ENCODE measurements around the gene XIRP2. TPM values are rescaled to one million over a fixed set of nuclear protein-coding genes. Genes with fewer than 3 reads are reported as not detected.
"Not testable (repeated sequence)": the region's sequence is repeated elsewhere in the genome, so short reads cannot be mapped to it uniquely, and the experiment has no call there.

XIRP2 gene
- total RNA-seq, 2 experiments from 2014 or later, result not detected

DNA sequence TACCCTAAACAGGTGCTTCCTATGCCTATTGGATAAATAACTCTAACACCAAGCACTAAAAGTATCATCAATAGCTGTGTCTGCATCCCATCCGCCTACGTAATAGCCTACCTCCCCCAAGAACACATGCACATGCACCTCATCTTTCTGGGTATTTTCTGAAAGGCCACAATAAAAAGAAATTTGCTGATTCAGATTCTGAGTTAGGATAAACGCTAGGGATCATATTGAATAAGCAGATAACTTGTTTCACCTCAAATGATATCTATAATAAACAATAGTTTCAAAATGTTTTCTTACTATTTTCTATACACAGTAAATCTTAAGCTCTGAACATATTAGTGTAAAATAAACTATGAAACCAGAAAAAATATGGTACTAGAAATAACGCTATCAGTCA, 112.9 kb downstream of the XIRP2 start:
- Mint-ChIP-seq H3K4me1 (no peaks in the 10 kb centered on the region), H3K9me3 (ENCODE audit: low read depth) (no peaks in the 10 kb centered on the region), H3K36me3 (ENCODE audit: low read depth) (no peaks in the 10 kb centered on the region), H3K27me3 (no peaks in the 10 kb centered on the region), H3K27ac (no peak overlapping the region), H3K4me3 (no peak overlapping the region)
- ChIA-PET POLR2A (no interaction called here), CTCF (no interaction called here)
- ATAC-seq (no peak), DNase-seq (no peak)
- intact Hi-C loops (cut with DNase I, micrococcal nuclease), result no loop called here

DNA sequence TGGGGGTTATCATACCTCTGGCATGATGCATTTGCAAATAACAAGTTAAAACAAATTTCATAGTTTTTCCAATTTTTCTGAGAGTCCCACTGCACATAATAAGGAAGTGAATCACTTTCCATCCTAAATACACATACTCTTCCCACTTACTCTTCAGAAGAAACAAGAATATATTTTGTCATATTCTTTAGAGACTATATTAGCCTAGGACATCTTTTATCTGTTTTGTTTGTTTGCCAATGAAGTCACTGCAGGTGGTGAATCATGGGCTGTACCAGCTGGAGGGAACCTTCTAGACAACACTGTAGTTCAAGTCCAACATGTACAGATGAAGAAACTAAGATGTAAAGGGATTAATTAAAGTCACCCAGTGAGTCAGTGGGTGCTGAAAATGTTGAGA, 116.8 kb downstream of the XIRP2 start:
- no peak overlapping the region for H3K4me3 Mint-ChIP-seq

DNA sequence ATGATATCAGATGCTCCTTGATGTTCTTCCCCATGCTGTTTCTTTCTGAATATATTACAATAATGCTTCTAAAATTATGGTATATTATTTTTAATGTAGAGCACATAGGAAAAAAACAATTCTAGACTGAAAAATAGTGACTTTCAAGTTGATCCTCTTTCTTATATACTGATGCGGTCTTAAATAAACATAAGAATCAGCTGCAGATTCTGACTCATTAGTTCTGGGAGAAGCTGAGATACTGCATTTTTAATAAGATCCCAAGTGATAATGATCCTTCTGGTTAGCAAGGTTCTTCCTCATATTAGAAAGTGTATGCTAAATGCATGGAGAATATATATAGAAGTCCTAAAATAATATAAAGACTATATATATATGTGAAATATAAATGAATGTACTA, 124.9 kb downstream of the XIRP2 start:
- Mint-ChIP-seq H3K9me3 (ENCODE audit: low read depth) (no peaks in the 10 kb centered on the region), H3K4me3 (no peak overlapping the region), H3K27ac (no peak overlapping the region), H3K4me1 (no peaks in the 10 kb centered on the region), H3K27me3 (no peaks in the 10 kb centered on the region), H3K36me3 (ENCODE audit: low read depth) (no peaks in the 10 kb centered on the region)
- POLR2A ChIA-PET, result no interaction called here
- intact Hi-C loops (cut with DNase I, micrococcal nuclease), result no loop called here
- CTCF ChIA-PET, result interaction anchor here (0.5 kb wide), 1 partner anchor 96 kb away, joined by 3 read pairs; no protein-coding TSS in a partner anchor
- DNase-seq (no peak), ATAC-seq (no peak)

More for the DNA sequence above, 116.8 kb downstream of the XIRP2 start:
- Mint-ChIP-seq H3K4me1 (no peaks in the 10 kb centered on the region), H3K27ac (no peak overlapping the region), H3K9me3 (ENCODE audit: low read depth) (no peaks in the 10 kb centered on the region), H3K36me3 (ENCODE audit: low read depth) (no peaks in the 10 kb centered on the region), H3K27me3 (no peaks in the 10 kb centered on the region)
- ChIA-PET POLR2A (no interaction called here), CTCF (no interaction called here)
- intact Hi-C loops (cut with DNase I, micrococcal nuclease), result no loop called here
- DNase-seq (no peak), ATAC-seq (no peak)

DNA sequence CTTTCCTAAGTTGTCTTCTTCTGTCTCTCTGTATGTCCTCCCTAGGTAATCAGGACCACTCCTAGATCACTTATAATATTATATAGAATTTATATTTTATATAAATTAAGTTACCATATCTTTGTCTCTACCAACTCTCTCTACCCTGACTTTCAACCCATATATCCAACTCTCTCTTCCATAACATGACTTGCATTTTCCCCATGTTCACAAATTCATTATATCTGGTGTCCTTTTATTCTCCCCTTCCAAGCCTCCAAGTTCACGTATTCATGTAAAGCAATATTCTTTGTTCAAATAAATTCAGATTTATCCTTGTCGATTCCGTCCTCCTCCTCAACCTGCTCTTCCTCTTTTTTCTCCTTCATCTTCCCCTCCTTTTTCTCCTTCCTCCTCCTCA, 127.5 kb downstream of the XIRP2 start:
- intact Hi-C loops (cut with DNase I, micrococcal nuclease), result no loop called here
- no peak overlapping the region for H3K27ac Mint-ChIP-seq
- CTCF ChIA-PET, result no interaction called here
- H3K9me3 Mint-ChIP-seq (ENCODE audit: low read depth), result no peaks in the 10 kb centered on the region
- no peak overlapping the region for H3K4me3 Mint-ChIP-seq
- no peaks in the 10 kb centered on the region for H3K4me1 Mint-ChIP-seq
- H3K27me3 Mint-ChIP-seq, result no peaks in the 10 kb centered on the region
- no peak for ATAC-seq
- POLR2A ChIA-PET, result no interaction called here
- H3K36me3 Mint-ChIP-seq (ENCODE audit: low read depth), result no peaks in the 10 kb centered on the region
- no peak for DNase-seq

DNA sequence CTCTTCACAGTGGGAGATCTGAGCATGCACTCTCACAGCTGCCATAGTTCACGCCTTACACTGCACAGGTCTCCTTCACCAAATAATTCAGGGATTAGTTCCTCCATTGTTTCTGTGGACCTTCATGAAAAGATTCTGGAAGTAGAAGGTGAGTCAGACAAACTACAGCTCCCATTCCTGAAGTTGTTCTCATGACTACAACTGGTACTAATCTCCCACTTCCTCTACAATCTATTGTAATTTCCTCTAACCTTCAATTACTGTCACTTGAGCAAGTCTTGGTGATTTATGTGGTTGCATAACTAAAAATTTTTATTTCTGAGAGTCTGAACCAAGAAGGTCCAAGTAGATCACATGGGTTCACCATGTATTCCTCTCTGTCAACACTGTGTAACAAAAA, 128.7 kb downstream of the XIRP2 start:
- Mint-ChIP-seq H3K27ac (no peak overlapping the region), H3K27me3 (no peaks in the 10 kb centered on the region), H3K4me3 (no peak overlapping the region), H3K36me3 (ENCODE audit: low read depth) (no peaks in the 10 kb centered on the region), H3K9me3 (ENCODE audit: low read depth) (no peaks in the 10 kb centered on the region), H3K4me1 (no peaks in the 10 kb centered on the region)
- ATAC-seq (no peak), DNase-seq (no peak)
- intact Hi-C loops (cut with DNase I, micrococcal nuclease), result no loop called here
- CTCF ChIA-PET, result no interaction called here
- POLR2A ChIA-PET, result interaction anchor here (0.7 kb wide), 1 partner anchor 53 kb away, joined by 3 read pairs; no protein-coding TSS in a partner anchor

DNA sequence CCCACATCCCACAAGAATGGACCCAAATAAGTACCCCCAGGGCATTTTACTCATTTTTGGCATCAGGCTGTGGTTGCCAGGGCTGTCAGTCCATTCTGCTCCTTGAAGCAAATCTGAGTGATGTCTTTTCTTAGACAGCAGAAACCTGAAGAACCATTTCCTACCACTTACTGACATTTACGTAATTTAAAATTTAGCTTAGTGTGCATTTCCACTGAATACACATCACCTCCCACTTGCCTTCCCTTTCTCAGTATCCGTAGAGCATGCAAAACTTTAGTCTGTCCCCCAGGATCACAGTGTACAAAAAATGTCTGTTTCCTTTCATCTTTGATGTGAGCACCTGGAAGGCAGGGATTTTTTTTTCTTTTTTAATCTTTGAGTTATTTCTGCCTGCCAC, 130.3 kb downstream of the XIRP2 start:
- ATAC-seq (no peak), DNase-seq (no peak)
- H3K9me3 Mint-ChIP-seq (ENCODE audit: low read depth), result no peaks in the 10 kb centered on the region
- no peak overlapping the region for H3K27ac Mint-ChIP-seq
- no peaks in the 10 kb centered on the region for H3K36me3 Mint-ChIP-seq (ENCODE audit: low read depth)
- no peaks in the 10 kb centered on the region for H3K27me3 Mint-ChIP-seq
- no peaks in the 10 kb centered on the region for H3K4me1 Mint-ChIP-seq
- intact Hi-C loops (cut with DNase I, micrococcal nuclease), result no loop called here
- ChIA-PET POLR2A (no interaction called here), CTCF (no interaction called here)
- H3K4me3 Mint-ChIP-seq, result no peak overlapping the region

DNA sequence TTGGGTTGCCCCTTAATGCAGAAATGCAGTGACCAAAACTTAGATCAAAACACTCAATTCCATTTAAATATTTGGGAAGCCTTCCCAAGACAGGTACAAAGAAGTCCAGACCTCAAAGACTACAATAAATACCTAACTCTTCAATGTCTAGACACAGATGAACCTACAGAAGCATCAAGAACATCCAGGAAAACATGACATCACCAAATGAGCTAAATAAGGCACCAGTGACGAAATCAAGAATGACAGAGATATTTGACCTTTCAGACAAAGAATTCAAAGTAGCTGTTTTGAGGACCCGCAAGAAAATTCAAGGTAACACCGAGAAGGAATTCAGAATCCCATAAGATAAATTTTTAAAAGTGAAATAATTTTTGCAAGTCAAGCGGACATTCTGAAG, 140.2 kb downstream of the XIRP2 start:
- no peak overlapping the region for H3K4me3 Mint-ChIP-seq
- POLR2A ChIA-PET, result no interaction called here
- intact Hi-C loops (cut with DNase I, micrococcal nuclease), result loop anchor here in 1 of 2 experiments (10.0 kb wide), 1 partner anchor 636 kb away; no protein-coding TSS in a partner anchor

DNA sequence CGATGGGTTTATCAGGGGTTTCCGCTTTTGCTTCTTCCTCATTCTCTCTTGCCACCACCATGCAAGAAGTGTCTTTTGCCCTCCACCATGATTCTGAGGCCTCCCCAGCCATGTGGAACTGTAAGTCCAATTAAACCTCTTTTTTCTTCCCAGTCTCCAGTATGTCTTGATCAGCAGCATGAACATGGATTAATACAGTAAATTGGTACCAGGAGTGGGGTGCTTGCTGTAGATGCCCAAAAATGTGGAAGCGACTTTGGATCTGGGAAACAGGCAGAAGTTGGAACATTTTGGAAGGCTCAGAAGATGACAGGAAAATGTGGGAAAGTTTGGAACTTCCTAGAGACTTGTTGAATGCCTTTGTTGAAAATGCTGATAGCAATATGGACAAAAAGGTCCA, 146.7 kb downstream of the XIRP2 start:
- peaks cover 25% of the 10 kb centered on the region for H3K9me3 Mint-ChIP-seq (ENCODE audit: low read depth)
- H3K27ac Mint-ChIP-seq; ATAC-seq; intact Hi-C loops (cut with DNase I, micrococcal nuclease); POLR2A ChIA-PET; DNase-seq; H3K4me1 Mint-ChIP-seq; H3K36me3 Mint-ChIP-seq (ENCODE audit: low read depth); CTCF ChIA-PET; H3K27me3 Mint-ChIP-seq; H3K4me3 Mint-ChIP-seq: not testable (repeated sequence)

More for the DNA sequence above, 140.2 kb downstream of the XIRP2 start:
- DNase-seq (no peak), ATAC-seq (no peak)
- H3K36me3 Mint-ChIP-seq (ENCODE audit: low read depth), result no peaks in the 10 kb centered on the region
- CTCF ChIA-PET, result no interaction called here
- H3K9me3 Mint-ChIP-seq (ENCODE audit: low read depth), result peaks cover 10% of the 10 kb centered on the region
- no peak overlapping the region for H3K27ac Mint-ChIP-seq
- H3K4me1 Mint-ChIP-seq, result no peaks in the 10 kb centered on the region
- H3K27me3 Mint-ChIP-seq, result no peaks in the 10 kb centered on the region

DNA sequence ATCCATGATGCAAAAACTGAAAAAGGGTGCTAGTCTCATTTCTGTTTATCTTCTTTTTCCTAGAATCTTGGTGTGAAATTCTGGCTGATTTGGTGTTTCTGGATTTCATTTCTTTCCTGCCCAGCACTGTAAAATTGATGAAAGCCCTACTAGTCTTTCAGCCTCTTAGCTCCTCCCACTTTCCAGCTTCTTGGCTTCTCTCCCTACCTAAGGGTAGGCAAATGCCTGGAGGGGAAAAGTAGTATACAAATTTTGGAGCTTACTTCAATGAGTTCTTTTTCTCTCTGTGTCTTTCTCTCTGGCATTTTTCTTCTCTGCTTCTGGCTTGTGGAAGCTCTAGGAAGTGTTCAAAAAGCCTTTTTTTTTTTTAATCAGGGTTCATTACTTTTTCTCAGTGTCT, 160.5 kb downstream of the XIRP2 start:
- Mint-ChIP-seq H3K27me3 (no peaks in the 10 kb centered on the region), H3K4me1 (no peaks in the 10 kb centered on the region), H3K36me3 (ENCODE audit: low read depth) (no peaks in the 10 kb centered on the region), H3K9me3 (ENCODE audit: low read depth) (no peaks in the 10 kb centered on the region), H3K27ac (no peak overlapping the region), H3K4me3 (no peak overlapping the region)
- POLR2A ChIA-PET, result no interaction called here
- ATAC-seq (no peak), DNase-seq (no peak)
- CTCF ChIA-PET, result no interaction called here
- intact Hi-C loops (cut with DNase I, micrococcal nuclease), result no loop called here

DNA sequence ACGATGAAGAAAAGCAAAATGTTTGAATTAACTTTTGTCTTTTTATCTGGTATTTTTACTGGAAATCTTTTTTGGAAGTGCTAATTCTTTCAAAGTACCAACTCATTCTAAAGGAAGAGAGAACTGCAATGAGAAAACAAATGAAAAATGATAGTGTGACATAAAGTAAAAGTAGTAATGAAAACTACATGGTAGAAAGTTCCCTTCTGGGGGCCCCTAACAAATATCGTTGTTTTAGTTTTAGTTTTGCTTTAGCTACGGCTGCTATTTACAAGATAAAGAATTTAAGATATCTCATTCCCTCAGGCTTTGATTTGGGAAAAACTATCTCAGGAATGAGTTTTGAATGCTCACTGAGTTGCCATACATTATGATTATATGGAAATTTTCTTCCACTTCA, 161.4 kb downstream of the XIRP2 start:
- intact Hi-C loops (cut with DNase I, micrococcal nuclease), result no loop called here
- H3K4me3 Mint-ChIP-seq, result no peak overlapping the region
- CTCF ChIA-PET, result interaction anchor here (1.3 kb wide), 1 partner anchor 10 kb away, joined by 3 read pairs; no protein-coding TSS in a partner anchor
- H3K36me3 Mint-ChIP-seq (ENCODE audit: low read depth), result no peaks in the 10 kb centered on the region
- H3K27ac Mint-ChIP-seq, result no peak overlapping the region
- no peaks in the 10 kb centered on the region for H3K9me3 Mint-ChIP-seq (ENCODE audit: low read depth)
- ATAC-seq (no peak), DNase-seq (no peak)
- H3K4me1 Mint-ChIP-seq, result no peaks in the 10 kb centered on the region
- POLR2A ChIA-PET, result no interaction called here
- no peaks in the 10 kb centered on the region for H3K27me3 Mint-ChIP-seq

DNA sequence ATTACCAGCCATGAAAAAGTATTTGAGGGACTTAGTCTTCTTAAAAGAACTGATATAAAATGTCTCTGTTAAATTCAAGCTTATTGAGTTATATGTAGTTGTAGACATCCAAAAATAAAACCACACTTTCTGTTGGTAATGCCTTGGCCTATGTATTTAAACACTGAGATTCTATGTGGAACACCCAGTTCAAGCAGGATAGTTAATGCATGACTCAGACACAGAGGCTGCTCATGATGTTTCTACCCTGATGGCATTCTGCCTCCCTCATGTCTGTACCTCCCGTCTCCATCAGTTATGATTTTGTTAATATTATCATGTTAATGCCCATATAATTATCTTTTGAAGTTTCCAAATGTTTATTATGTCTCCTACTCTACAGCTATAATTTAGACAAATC, 164.5 kb downstream of the XIRP2 start:
- no peaks in the 10 kb centered on the region for H3K36me3 Mint-ChIP-seq (ENCODE audit: low read depth)
- no peak overlapping the region for H3K27ac Mint-ChIP-seq
- intact Hi-C loops (cut with DNase I, micrococcal nuclease), result no loop called here
- H3K4me3 Mint-ChIP-seq, result no peak overlapping the region
- DNase-seq (no peak), ATAC-seq (no peak)
- H3K4me1 Mint-ChIP-seq, result no peaks in the 10 kb centered on the region
- ChIA-PET POLR2A (no interaction called here), CTCF (no interaction called here)
- H3K9me3 Mint-ChIP-seq (ENCODE audit: low read depth), result no peaks in the 10 kb centered on the region
- no peaks in the 10 kb centered on the region for H3K27me3 Mint-ChIP-seq

DNA sequence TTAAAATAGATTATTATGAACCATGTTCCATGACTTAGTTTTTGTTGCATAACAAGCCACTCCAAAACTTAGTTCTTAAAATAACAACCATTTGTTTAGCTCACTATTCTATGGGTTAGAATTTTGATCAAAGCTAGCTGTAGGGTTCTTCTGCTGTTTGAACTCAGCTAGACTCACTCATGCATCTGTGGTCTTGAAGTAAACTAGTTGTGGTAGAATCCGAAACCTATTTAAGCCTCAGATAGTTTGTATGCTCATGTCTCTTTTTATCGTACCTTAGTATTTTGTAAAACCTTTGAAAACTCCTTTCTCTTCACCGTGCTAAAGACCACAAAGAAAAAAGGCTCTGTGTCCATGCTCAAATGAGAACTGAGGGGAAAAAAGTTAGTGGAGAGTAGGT, 166.6 kb downstream of the XIRP2 start:
- CTCF ChIA-PET, result no interaction called here
- H3K27me3 Mint-ChIP-seq, result no peaks in the 10 kb centered on the region
- POLR2A ChIA-PET, result no interaction called here
- no peaks in the 10 kb centered on the region for H3K9me3 Mint-ChIP-seq (ENCODE audit: low read depth)
- H3K36me3 Mint-ChIP-seq (ENCODE audit: low read depth), result no peaks in the 10 kb centered on the region
- H3K4me1 Mint-ChIP-seq, result no peaks in the 10 kb centered on the region
- DNase-seq, result no peak
- intact Hi-C loops (cut with DNase I, micrococcal nuclease), result no loop called here
- no peak overlapping the region for H3K4me3 Mint-ChIP-seq
- no peak for ATAC-seq
- no peak overlapping the region for H3K27ac Mint-ChIP-seq

DNA sequence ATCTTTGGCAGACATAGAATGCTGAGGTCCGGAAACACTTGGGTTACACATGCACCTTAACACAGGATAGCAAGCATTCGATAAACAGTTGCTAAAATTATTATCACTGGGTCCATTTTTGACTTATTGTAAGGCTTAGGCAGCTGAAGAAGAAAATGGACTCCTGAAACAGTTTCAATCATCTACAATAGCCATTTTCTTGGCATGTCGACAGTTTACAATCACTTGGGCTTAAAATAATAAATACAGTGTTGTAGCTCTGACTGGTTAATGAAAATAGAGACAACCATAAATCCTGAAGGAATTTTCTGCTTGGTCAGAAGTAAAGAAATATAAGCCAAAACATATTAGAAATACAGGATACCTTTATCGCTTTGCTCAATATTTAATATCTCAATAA, 169.2 kb downstream of the XIRP2 start:
- Mint-ChIP-seq H3K4me3 (no peak overlapping the region), H3K36me3 (ENCODE audit: low read depth) (no peaks in the 10 kb centered on the region), H3K27me3 (no peaks in the 10 kb centered on the region), H3K4me1 (no peaks in the 10 kb centered on the region), H3K9me3 (ENCODE audit: low read depth) (no peaks in the 10 kb centered on the region), H3K27ac (no peak overlapping the region)
- intact Hi-C loops (cut with DNase I, micrococcal nuclease), result no loop called here
- POLR2A ChIA-PET, result no interaction called here
- CTCF ChIA-PET, result no interaction called here
- no peak for DNase-seq
- no peak for ATAC-seq

All from activated CD4-positive, alpha-beta T cell treated with anti-CD3 and anti-CD28 coated beads for 36 hours (primary cell).